Activated CD8-positive, alpha-beta T cell treated with anti-CD3 and anti-CD28 coated beads, Interleukin-2, amount 10 ng/mL, durations not matched to agents 7 days and 5 days (primary cell): Measurements from ENCODE around the gene CD81. TPM values are rescaled to one million over a fixed set of nuclear protein-coding genes. Genes with fewer than 3 reads are reported as not detected.
"Not testable (repeated sequence)": the region's sequence is repeated elsewhere in the genome, so short reads cannot be mapped to it uniquely, and the experiment has no call there.

Experiments used
- ATAC-seq: fragments of 150-1000 bp; cut with Tn5 transposase; one replicate; pipeline ENCODE4 v1.10.0; 2021; ENCODE audit warnings: moderate library complexity
- CTCF ChIA-PET: fragments of 350-600 bp; sonication (Branson Sonifier 250); formaldehyde crosslinking; loops from one replicate; lab custom pipeline; 2021; ENCODE audit warnings: antibody characterized with exemption; lab: Charles Lee
- POLR2A ChIA-PET: fragments of 350-600 bp; sonication (Branson Sonifier 250); formaldehyde crosslinking; loops from one replicate; lab custom pipeline; 2021; ENCODE audit warnings: antibody characterized with exemption; lab: Charles Lee
- DNase-seq: peaks from one replicate; pipeline ENCODE4 v3.0.0-alpha.2; 2020
- H3K27ac Mint-ChIP-seq: one replicate; pipeline ENCODE4 v1.8.0; 2021; ENCODE audit warnings: mild to moderate bottlenecking, mixed read lengths
- H3K27me3 Mint-ChIP-seq: one replicate; pipeline ENCODE4 v1.8.0; 2021; ENCODE audit warnings: low read depth, mixed read lengths
- H3K36me3 Mint-ChIP-seq: one replicate; pipeline ENCODE4 v1.8.0; 2021; ENCODE audit warnings: low read depth, mixed read lengths
- H3K4me1 Mint-ChIP-seq: one replicate; pipeline ENCODE4 v1.8.0; 2021; ENCODE audit warnings: low read depth, mixed read lengths
- H3K4me3 Mint-ChIP-seq: one replicate; pipeline ENCODE4 v1.8.0; 2021; ENCODE audit warnings: mild to moderate bottlenecking, mixed read lengths
- H3K9me3 Mint-ChIP-seq: one replicate; pipeline ENCODE4 v1.8.0; 2022; ENCODE audit warnings: mixed read lengths; ENCODE audit not compliant: insufficient read depth
- total RNA-seq, 2 experiments: library from RNA; stranded (reverse); gene quantifications; one replicate each; pipeline ENCODE4 v1.2.3, GENCODE V29; 2021

Gene CD81, protein sequence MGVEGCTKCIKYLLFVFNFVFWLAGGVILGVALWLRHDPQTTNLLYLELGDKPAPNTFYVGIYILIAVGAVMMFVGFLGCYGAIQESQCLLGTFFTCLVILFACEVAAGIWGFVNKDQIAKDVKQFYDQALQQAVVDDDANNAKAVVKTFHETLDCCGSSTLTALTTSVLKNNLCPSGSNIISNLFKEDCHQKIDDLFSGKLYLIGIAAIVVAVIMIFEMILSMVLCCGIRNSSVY
- 100 to 1,000 TPM; 142 to 145 TPM for total RNA-seq

DNA sequence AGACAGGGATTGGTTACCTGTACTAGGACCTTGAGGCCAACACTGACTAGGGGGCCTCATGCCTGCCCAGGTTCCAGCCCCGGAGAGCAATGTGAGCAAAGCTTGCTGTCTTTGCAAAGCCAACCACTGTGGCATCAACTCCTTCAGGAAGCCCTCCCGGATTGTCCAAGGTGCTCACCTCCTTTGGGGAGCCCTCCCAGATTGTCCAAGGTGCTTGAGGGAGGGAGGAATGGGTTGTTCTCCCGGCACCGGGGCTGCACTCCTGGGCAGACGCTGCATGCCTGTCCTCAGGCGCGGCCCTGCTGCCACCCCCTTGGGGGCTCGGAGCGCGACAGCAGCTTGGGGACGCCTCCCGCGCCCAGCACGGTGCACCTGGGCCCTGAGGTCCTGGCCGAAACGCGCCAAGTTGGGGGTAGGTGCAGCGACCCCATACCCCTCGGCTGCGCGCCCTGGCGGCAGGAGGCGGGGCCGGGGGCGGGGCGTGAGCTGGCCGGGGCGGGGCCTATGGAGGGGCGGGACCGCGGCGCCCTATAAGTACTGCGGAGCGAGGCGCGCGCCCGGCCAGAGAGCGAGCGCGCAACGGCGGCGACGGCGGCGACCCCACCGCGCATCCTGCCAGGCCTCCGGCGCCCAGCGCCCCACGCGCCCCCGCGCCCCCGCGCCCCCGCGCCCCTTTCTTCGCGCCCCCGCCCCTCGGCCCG is at the start of gene CD81:
CD81 (plus strand) TSS at position 560 of the 701 bp plus-strand sequence. CDS start 240 bp downstream, outside the sequence.
- DNase-seq (peak; percentile 65), ATAC-seq (peak; percentile 73)
- H3K9me3 Mint-ChIP-seq: no peaks in the 10 kb centered on the region
- peaks cover 7% of the 10 kb centered on the region for H3K27me3 Mint-ChIP-seq
- CTCF ChIA-PET: interaction anchor here (0.6 to 4.2 kb wide), 5 partner anchors 13 to 156 kb away, joined by 3 to 23 read pairs (median 4); partner anchors contain the start of gene TSSC4
- H3K4me1 Mint-ChIP-seq: peaks cover 23% of the 10 kb centered on the region
- H3K36me3 Mint-ChIP-seq: peaks cover 17% of the 10 kb centered on the region
- POLR2A ChIA-PET: interaction anchor here (0.5 to 3.1 kb wide), 8 partner anchors 10 to 76 kb away, joined by 3 to 56 read pairs (median 3); partner anchors contain the start of gene TSSC4
- peak within 1 kb of the TSS; percentile 78 for H3K27ac Mint-ChIP-seq
- peak within 1 kb of the TSS; percentile 83 for H3K4me3 Mint-ChIP-seq

DNA sequence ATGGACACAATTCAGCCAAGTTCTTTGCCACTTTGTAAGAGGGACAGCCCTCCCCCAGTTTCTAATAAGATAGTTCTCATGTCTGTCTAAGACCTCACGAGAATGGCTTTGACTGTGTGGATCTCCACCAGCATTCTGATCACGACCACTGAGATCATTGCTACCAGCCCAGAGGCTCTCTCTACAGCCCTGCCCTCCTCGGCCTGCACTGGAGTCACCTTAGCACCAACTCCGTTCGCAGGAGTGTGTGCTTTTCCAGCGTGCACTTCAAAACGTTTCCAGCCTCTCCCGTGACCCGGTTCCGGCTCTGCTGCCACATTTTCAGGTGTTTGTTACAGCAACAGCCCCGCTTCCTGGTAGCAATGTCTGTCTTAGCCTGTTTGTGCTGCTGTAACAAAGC is 49.1 kb upstream of the CD81 start:
- CTCF ChIA-PET: no interaction called here
- Mint-ChIP-seq H3K4me3 (no peak overlapping the region), H3K27ac (no peak overlapping the region), H3K9me3 (peaks cover 11% of the 10 kb centered on the region), H3K36me3 (no peaks in the 10 kb centered on the region), H3K27me3 (peaks cover 17% of the 10 kb centered on the region), H3K4me1 (no peaks in the 10 kb centered on the region)
- ATAC-seq: no peak
- POLR2A ChIA-PET: no interaction called here
- no peak for DNase-seq

DNA sequence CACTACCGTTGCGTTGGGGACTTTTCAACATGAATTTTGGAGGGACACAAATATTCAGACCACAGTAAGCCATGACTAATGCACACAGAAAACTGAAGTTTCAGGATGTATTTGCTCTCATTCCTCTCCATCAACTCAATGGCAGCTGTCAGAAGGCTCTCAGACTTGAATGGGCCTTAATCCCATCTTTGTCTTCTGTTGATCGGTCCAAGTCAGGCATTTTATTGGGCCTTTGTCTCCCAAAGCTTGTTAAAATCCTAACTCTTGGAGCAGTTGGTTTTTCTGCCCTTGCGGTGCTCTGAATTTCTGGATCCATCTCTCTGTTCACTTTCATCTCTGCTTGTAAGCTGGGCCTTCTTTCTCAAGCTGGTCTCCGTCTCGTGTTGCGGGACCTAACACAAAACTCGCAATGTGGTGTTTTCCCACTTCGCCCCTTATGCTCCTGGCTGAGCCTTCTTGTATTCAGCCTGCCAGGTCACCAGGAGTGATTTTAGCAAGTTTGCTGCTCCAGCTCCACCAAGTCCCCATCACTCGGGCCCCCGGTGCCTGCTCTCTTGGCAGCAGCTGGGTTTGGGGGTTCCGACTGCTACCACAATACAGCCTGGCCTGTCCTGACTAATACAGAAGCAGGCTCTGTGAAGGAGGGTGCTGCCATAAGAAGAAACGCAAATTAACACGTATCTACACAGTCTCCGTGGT is 48.3 kb upstream of the CD81 start:
- Mint-ChIP-seq H3K27me3 (peaks cover 9% of the 10 kb centered on the region), H3K4me3 (no peak overlapping the region), H3K9me3 (peaks cover 11% of the 10 kb centered on the region), H3K4me1 (no peaks in the 10 kb centered on the region), H3K36me3 (no peaks in the 10 kb centered on the region), H3K27ac (no peak overlapping the region)
- ChIA-PET POLR2A (no interaction called here), CTCF (interaction anchor here (1.6 to 2.2 kb wide), 2 partner anchors 23 to 25 kb away, joined by 3 to 9 read pairs; no protein-coding TSS in a partner anchor)
- no peak for DNase-seq
- no peak for ATAC-seq

DNA sequence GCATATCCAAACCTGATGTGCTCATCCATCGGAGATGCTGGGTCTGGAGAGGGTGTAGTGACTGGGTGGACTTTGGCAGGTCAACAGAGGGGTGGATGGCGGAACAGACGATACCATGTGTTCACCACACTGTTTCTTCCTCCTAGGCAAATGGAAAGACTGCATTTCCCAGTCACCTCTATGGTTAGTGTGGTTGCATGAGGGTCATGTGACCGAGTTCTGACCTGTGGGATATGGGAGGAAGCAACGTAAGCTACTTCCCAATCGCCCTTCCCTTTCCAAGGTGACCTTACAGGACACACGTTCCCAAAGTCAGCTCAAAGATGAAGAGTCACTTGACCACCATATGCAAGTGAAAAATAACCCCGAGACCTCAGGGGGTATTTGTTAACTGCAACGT is 47.6 kb upstream of the CD81 start:
- POLR2A ChIA-PET: no interaction called here

DNA sequence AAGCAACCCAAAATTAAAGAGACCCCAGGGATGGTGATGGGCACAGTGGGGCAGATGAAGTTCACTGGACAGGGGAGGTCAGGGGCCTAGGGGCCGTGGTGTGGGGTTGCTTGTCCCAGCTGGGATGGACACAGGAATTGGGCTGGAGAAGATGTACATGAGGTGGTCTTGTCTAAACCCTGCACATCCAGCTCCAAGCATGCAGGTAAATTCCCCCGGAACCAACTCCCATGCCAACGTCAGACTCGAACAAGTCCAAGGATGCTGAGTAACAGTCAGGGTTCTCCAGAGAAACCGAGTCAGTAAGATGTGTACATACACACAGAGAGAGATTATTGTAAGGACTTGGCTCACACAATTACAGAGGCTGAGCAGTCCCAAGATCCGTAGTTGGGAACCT is 46.4 kb upstream of the CD81 start:
- Mint-ChIP-seq H3K4me1 (no peaks in the 10 kb centered on the region), H3K4me3 (no peak overlapping the region), H3K9me3 (peaks cover 11% of the 10 kb centered on the region), H3K27ac (no peak overlapping the region), H3K36me3 (no peaks in the 10 kb centered on the region), H3K27me3 (peaks cover 6% of the 10 kb centered on the region)
- ATAC-seq (no peak), DNase-seq (no peak)
- POLR2A ChIA-PET: no interaction called here
- CTCF ChIA-PET: interaction anchor here (2.2 kb wide), 1 partner anchor 25 kb away, joined by 9 read pairs; no protein-coding TSS in a partner anchor

More for the DNA sequence above, 47.6 kb upstream of the CD81 start:
- no peak for DNase-seq
- Mint-ChIP-seq H3K27me3 (peaks cover 7% of the 10 kb centered on the region), H3K36me3 (no peaks in the 10 kb centered on the region), H3K27ac (no peak overlapping the region), H3K4me3 (no peak overlapping the region), H3K4me1 (no peaks in the 10 kb centered on the region), H3K9me3 (peaks cover 11% of the 10 kb centered on the region)
- CTCF ChIA-PET: interaction anchor here (1.6 to 2.2 kb wide), 2 partner anchors 24 to 26 kb away, joined by 3 to 9 read pairs; no protein-coding TSS in a partner anchor
- no peak for ATAC-seq

DNA sequence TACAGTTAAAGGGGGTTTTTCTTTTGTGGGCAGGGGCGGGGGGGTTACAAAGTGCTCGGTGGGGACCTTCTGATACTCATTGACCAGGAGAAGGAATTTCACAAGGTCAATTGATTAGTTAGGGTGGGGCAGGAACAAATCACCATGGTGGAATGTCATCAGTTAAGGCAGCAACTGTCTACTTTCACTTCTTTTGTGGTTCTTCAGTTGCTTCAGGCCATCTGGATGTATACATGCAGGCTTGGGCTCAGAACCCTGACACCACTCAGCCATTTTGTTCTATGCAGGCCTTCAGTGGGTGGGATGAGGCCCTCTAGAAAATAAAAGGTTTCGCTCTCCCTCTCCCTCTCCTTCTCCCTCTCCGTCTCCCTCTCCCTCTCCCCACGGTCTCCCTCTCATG is 45.7 kb upstream of the CD81 start:
- ChIA-PET POLR2A (no interaction called here), CTCF (no interaction called here)
- H3K9me3 Mint-ChIP-seq: peaks cover 11% of the 10 kb centered on the region
- ATAC-seq (no peak), DNase-seq (no peak)
- H3K27me3 Mint-ChIP-seq: peaks cover 3% of the 10 kb centered on the region
- H3K4me1 Mint-ChIP-seq: no peaks in the 10 kb centered on the region
- no peaks in the 10 kb centered on the region for H3K36me3 Mint-ChIP-seq
- H3K4me3 Mint-ChIP-seq: no peak overlapping the region
- no peak overlapping the region for H3K27ac Mint-ChIP-seq

DNA sequence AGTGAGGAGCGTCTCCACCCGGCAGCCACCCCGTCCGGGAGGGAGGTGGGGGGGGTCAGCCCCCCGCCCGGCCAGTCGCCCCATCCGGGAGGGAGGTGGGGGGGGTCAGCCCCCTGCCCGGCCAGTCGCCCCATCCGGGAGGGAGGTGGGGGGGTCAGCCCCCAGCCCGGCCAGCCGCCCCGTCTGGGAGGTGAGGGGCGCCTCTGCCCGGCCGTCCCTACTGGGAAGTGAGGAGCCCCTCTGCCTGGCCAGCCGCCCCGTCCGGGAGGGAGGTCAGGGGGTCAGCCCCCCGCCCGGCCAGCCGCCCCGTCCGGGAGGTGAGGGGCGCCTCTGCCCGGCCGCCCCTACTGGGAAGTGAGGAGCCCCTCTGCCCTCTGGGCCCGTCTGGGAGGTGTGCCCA is 44.5 kb upstream of the CD81 start:
- H3K9me3 Mint-ChIP-seq: peaks cover 11% of the 10 kb centered on the region
- H3K27me3 Mint-ChIP-seq, ATAC-seq, CTCF ChIA-PET, DNase-seq, H3K36me3 Mint-ChIP-seq, H3K27ac Mint-ChIP-seq, POLR2A ChIA-PET, H3K4me3 Mint-ChIP-seq, H3K4me1 Mint-ChIP-seq: not testable (repeated sequence)

DNA sequence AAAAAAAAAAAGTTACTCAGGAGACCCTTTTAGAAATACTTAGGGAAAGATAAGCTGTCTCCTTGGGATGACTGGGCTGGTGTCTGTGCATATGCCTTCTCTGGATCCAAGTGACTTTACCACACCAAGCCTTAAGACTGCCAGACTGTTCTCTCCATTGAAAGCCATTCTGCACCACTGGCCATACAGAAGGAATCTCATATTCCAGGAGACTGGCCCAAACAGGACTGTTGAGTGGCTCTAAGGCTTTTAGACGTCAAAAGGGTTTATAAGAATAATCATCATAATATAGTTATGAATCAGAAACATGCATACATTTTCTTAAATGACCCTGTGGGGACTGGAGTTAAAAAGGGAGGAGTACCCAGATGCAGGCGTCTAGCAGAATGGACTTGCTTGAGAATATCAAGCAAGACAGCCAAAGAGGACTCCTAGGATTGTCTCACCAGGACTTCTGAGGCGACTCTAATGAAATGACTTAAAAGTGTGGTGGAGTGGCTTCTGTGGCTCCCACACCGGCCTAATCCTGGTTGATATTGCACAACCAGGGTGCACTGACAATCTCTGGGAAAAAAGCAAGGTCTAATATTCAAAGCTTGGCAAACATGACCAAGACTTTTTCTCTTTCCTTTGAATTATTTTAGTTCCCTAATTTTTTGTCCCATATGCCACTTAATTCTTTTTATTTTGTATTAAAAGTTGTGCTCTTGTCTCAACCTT is 43.5 kb upstream of the CD81 start:
- H3K36me3 Mint-ChIP-seq, DNase-seq, ATAC-seq, H3K4me3 Mint-ChIP-seq, CTCF ChIA-PET, POLR2A ChIA-PET, H3K4me1 Mint-ChIP-seq, H3K27ac Mint-ChIP-seq: not testable (repeated sequence)
- Mint-ChIP-seq H3K9me3 (peaks cover 11% of the 10 kb centered on the region), H3K27me3 (peaks cover 13% of the 10 kb centered on the region)

DNA sequence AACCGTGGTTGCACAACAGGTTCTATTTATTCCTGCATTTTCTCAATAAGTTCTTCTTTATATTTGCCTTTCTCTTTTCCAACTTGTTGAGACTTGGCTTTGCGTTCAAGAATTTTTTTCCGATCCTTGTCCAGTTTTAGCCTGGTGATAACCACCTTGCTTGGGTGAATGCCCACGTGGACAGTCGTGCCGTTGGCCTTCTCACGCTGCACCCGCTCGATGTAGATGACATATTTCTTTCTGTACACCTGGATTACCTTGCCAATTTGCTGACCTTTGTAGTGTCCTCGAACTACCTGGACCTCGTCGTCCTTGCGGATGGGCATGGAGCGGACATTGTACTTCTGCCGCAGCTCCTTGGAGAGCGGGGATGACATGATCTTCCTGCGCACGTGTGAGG is 41.8 kb upstream of the CD81 start:
- CTCF ChIA-PET, H3K4me1 Mint-ChIP-seq, DNase-seq, POLR2A ChIA-PET, ATAC-seq, H3K27ac Mint-ChIP-seq, H3K4me3 Mint-ChIP-seq, H3K36me3 Mint-ChIP-seq: not testable (repeated sequence)
- Mint-ChIP-seq H3K9me3 (peaks cover 11% of the 10 kb centered on the region), H3K27me3 (peaks cover 15% of the 10 kb centered on the region)

DNA sequence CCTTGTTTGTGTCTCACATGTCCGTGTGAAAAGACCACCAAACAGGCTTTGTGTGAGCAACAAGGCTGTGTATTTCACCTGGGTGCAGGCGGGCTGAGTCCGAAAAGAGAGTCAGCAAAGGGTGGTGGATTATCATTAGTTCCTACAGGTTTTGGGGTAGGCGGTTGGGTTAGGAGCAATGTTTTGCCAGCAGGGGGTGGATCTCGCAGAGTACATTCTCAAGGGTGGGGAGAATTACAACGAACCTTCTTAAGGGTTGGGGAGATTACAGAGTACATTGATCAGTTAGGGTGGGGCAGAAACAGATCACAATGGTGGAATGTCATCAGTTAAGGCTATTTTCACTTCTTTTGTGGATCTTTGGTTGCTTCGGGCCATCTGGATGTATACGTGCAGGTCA is 38.4 kb upstream of the CD81 start:
- DNase-seq, H3K9me3 Mint-ChIP-seq, CTCF ChIA-PET, ATAC-seq, H3K27ac Mint-ChIP-seq, H3K36me3 Mint-ChIP-seq, H3K4me3 Mint-ChIP-seq, POLR2A ChIA-PET, H3K4me1 Mint-ChIP-seq: not testable (repeated sequence)
- H3K27me3 Mint-ChIP-seq: peaks cover 18% of the 10 kb centered on the region

DNA sequence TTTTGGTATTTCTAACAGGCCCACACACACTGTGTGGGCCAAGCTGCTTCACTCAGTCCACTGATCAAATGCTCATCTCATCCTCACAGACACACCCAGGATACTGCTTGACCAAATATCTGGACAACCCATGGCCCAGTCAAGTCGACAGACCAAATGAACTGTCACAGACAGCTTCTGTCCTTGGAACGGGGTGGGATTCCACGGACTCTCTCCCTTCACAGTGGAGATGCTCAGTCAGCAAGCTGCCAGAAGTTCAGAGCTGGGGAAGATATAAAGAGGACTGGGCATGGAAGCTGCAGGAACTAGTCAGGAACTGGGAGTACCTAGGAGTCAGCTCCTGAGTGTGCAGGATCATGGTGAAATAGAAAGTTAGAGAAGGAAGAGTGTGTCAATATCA is 34.6 kb upstream of the CD81 start:
- Mint-ChIP-seq H3K27ac (no peak overlapping the region), H3K4me1 (no peaks in the 10 kb centered on the region), H3K36me3 (no peaks in the 10 kb centered on the region), H3K9me3 (no peaks in the 10 kb centered on the region), H3K4me3 (no peak overlapping the region), H3K27me3 (peaks cover 15% of the 10 kb centered on the region)
- no peak for ATAC-seq
- no peak for DNase-seq
- POLR2A ChIA-PET: interaction anchor here (1.2 kb wide), 1 partner anchor 36 kb away, joined by 3 read pairs; no protein-coding TSS in a partner anchor
- CTCF ChIA-PET: interaction anchor here (1.4 kb wide), 1 partner anchor 78 kb away, joined by 4 read pairs; no protein-coding TSS in a partner anchor
